Endothelial cell of umbilical vein (primary cell): ENCODE measurements around the gene GRK1. TPM values are rescaled to one million over a fixed set of nuclear protein-coding genes. Genes with fewer than 3 reads are reported as not detected.

ENCODE experiments used
- BruUV-seq: library from RNA; stranded (reverse); fragments of 400-500 nt; replicated peaks from 2 replicates; lab custom pipeline; 2021; lab: Mats Ljungman, UMichigan
- CTCF ChIA-PET: fragments of 300-600, 350-600 bp; sonication (Branson Sonifier 250); formaldehyde crosslinking; loops from one replicate; lab custom pipeline; 2021; ENCODE audit warnings: antibody characterized with exemption, inconsistent platforms; lab: Charles Lee
- POLR2A ChIA-PET: fragments of 300-600, 350-600 bp; sonication (Branson Sonifier 250); formaldehyde crosslinking; loops from one replicate; lab custom pipeline; 2021; ENCODE audit warnings: antibody characterized with exemption, inconsistent platforms; lab: Charles Lee
- DNase-seq: peaks from one replicate; pipeline ENCODE4 v3.0.0-alpha.2; 2011; ENCODE audit warnings: low read depth, low spot score
- FAIRE-seq: peaks from 2 replicates; lab custom pipeline; 2011; peaks lifted over from hg19 to GRCh38; lab: Jason Lieb, UNC
- H2AFZ ChIP-seq: 2 replicates; pipeline ENCODE4 v1.6.0; 2012; ENCODE audit warnings: low read depth, low read length, control low read depth, inconsistent platforms
- H3K27ac ChIP-seq: 2 replicates; pipeline ENCODE4 v1.5.1; 2011; ENCODE audit warnings: low read depth, mild to moderate bottlenecking, control low read depth, low read length, moderate library complexity; ENCODE audit not compliant: insufficient read depth
- H3K27me3 ChIP-seq, 2 experiments: 2 replicates each; pipeline versions ENCODE4 v1.6.0 to v1.6.1; 2011; ENCODE audit warnings: low read length in 2 of 2, mixed read lengths in 1 of 2; ENCODE audit not compliant: control insufficient read depth in 2 of 2, insufficient read depth in 2 of 2
- H3K36me3 ChIP-seq, 2 experiments: 2 replicates in 1 of 2; 3 replicates in 1 of 2; pipeline ENCODE4 v1.5.1; 2011; ENCODE audit warnings: low read length in 2 of 2, mild to moderate bottlenecking in 1 of 2, moderate library complexity in 1 of 2; ENCODE audit not compliant: control insufficient read depth in 2 of 2, insufficient read depth in 2 of 2; ENCODE audit errors: extremely low read depth in 1 of 2
- H3K4me1 ChIP-seq: 3 replicates; pipeline ENCODE4 v1.5.1; 2011; ENCODE audit warnings: mild to moderate bottlenecking, low read length; ENCODE audit not compliant: control insufficient read depth, insufficient read depth; ENCODE audit errors: extremely low read depth
- H3K4me2 ChIP-seq: 2 replicates; pipeline ENCODE4 v1.6.1; 2011; ENCODE audit warnings: low read length, control low read depth, mixed read lengths; ENCODE audit not compliant: insufficient read depth
- H3K4me3 ChIP-seq, 3 experiments: fragments of 200-600 bp in 1 of 3; sonication (generic), shearing (Covaris generic) in 1 of 3; replicated peaks in 1 of 3; 2 replicates each; pipeline ENCODE4 v1.5.1; 2011 to 2016; ENCODE audit warnings: control low read depth in 3 of 3, low read length in 3 of 3, mild to moderate bottlenecking in 2 of 3, inconsistent platforms in 1 of 3, low read depth in 1 of 3, moderate library complexity in 1 of 3; ENCODE audit not compliant: insufficient read depth in 1 of 3
- H3K79me2 ChIP-seq: 2 replicates; pipeline ENCODE4 v1.6.0; 2012; ENCODE audit warnings: low read length, inconsistent platforms; ENCODE audit not compliant: control insufficient read depth, insufficient read depth
- H3K9ac ChIP-seq: replicated peaks from 2 replicates; pipeline ENCODE3; 2011; ENCODE audit warnings: low read length, control low read depth; ENCODE audit not compliant: insufficient read depth; ENCODE audit errors: extremely low read depth
- H3K9me1 ChIP-seq: replicated peaks from 3 replicates; pipeline ENCODE4 v1.6.0; 2011; ENCODE audit warnings: mild to moderate bottlenecking, low read length; ENCODE audit not compliant: control insufficient read depth, insufficient read depth; ENCODE audit errors: extremely low read depth
- H3K9me3 ChIP-seq: replicated peaks from 2 replicates; pipeline ENCODE4 v1.5.1; 2012; ENCODE audit warnings: low read length, inconsistent platforms; ENCODE audit not compliant: control insufficient read depth, insufficient read depth
- H4K20me1 ChIP-seq: replicated peaks from 2 replicates; pipeline ENCODE3; 2011; ENCODE audit warnings: mild to moderate bottlenecking, low read length; ENCODE audit not compliant: control insufficient read depth, insufficient read depth; ENCODE audit errors: extremely low read depth
- EZH2 ChIP-seq: IDR thresholded peaks from 2 replicates; pipeline ENCODE4 v1.6.1; 2012; ENCODE audit warnings: borderline replicate concordance, low read depth, mild to moderate bottlenecking, moderate library complexity, low read length, inconsistent platforms; ENCODE audit not compliant: severe bottlenecking
- FOS ChIP-seq: IDR thresholded peaks from 2 replicates; pipeline ENCODE4 v1.6.1; 2011; ENCODE audit warnings: mild to moderate bottlenecking, low read length, moderate library complexity, borderline replicate concordance; ENCODE audit not compliant: insufficient read depth
- MYC ChIP-seq: IDR thresholded peaks from one replicate; pipeline ENCODE4 v1.6.1; 2011; ENCODE audit warnings: mild to moderate bottlenecking, low read depth, low read length
- POLR2A ChIP-seq: IDR thresholded peaks from 2 replicates; pipeline ENCODE4 v1.6.1; 2012; ENCODE audit warnings: low read depth, mild to moderate bottlenecking, control low read depth, low read length
- dilution Hi-C: fragments of 300-500 bp; cut with MboI; formaldehyde crosslinking; loops from one replicate; pipeline ENCODE4 v1.15.0; 2019; ENCODE audit warnings: low sequenced_read_pairs; ENCODE audit not compliant: extremely low pct_ligation_motif_present
- intact Hi-C: fragments of 100-400 bp; cut with micrococcal nuclease; formaldehyde crosslinking; loops from one replicate; pipeline ENCODE4 v1.10.0; 2022
- polyA plus RNA-seq, 4 experiments: library from polyadenylated mRNA; depleted of rRNA in 3 of 4; stranded (reverse) in 3 of 4; unstranded in 1 of 4; fragments of >200 nt; gene quantifications; 2 replicates each; pipeline versions ENCODE4 v1.2.1 to v1.2.3, GENCODE V29; 2011 to 2012; ENCODE audit warnings: missing spikeins in 1 of 4
- total RNA-seq: library from RNA; stranded (reverse); gene quantifications from 2 replicates; pipeline ENCODE4 v1.2.3, GENCODE V29; 2021
- TF ChIP-seq, protein P1 (sequence below): IDR thresholded peaks from 2 replicates; pipeline ENCODE4 v1.6.1; 2011; ENCODE audit not compliant: insufficient read depth, insufficient read length
- TF ChIP-seq, protein P2 (sequence below), 2 donors: IDR thresholded peaks; 1 replicate in 1 of 2; 2 replicates in 1 of 2; pipeline ENCODE4 v1.5.1; 2011; ENCODE audit warnings: low read length in 2 of 2, mild to moderate bottlenecking in 2 of 2, moderate library complexity in 2 of 2, control low read depth in 1 of 2, inconsistent platforms in 1 of 2, low read depth in 1 of 2; ENCODE audit not compliant: insufficient read depth in 1 of 2; ENCODE audit errors: extremely low read depth in 1 of 2

GRK1 gene
- total and polyA plus RNA-seq, 2 donors (not counting 3 experiments of a cell fraction or from before 2014, with no cell fraction given) = not detected

DNA sequence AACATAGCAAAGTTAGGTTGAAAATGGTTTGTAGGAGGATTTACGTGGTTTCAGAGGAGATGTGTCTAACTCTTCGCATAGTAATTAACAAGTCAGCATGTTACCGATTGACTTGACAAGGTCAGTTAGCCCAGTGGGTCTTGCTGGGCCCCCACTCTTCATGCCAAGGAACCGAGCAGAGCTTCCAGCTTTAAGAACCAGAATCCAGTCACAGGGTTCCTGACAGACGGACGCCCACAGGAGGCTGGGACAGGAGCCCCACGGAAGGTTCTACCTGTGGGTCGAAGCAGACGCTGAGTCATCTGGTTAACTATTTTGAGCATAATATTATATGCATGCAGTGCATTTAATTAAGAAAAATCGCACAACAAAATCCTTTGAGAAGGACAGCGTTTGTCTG, 95.5 kb downstream of the GRK1 start:
- no peak overlapping the region for H3K27ac ChIP-seq
- FAIRE-seq = peak; percentile 12
- no peaks in the 10 kb centered on the region for H3K27me3 ChIP-seq
- peaks cover 18% of the 10 kb centered on the region for H3K4me1 ChIP-seq
- no peaks in the 10 kb centered on the region for H4K20me1 ChIP-seq
- CTCF ChIA-PET = no interaction called here
- H3K4me3 ChIP-seq = no peak overlapping the region
- no TSS peak for BruUV-seq
- intact Hi-C loops = no loop called here
- no peak for DNase-seq
- POLR2A ChIA-PET = no interaction called here
- H3K9me3 ChIP-seq = no peaks in the 10 kb centered on the region
- TF ChIP-seq FOS = no peak
- no peak overlapping the region for H3K4me2 ChIP-seq
- H3K79me2 ChIP-seq = peaks cover 29% of the 10 kb centered on the region
- H3K9me1 ChIP-seq = no peaks in the 10 kb centered on the region
- dilution Hi-C loops = no loop called here
- H3K9ac ChIP-seq = no peak overlapping the region
- no peak overlapping the region for H2AFZ ChIP-seq
- H3K36me3 ChIP-seq = peaks cover 10 to 15% of the 10 kb centered on the region in 2 experiments

DNA sequence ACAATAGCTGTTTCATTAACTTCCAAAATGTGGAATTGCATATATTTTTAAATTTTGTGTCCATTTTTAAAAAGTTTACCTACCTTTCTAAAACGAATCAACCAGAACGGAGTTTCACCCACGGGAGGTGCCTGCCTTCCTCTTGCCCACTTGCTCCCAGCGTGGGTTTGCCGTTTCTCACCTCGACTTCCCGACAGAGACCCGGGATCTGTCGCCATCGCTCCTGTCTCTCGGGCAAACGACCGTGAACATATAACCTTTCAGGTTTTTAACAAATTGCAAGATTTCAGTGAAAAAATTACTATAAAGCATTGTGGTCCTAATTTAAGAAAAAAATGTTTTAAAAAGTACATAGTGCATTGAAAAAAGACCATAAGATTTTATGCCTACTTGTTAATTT, 96.2 kb downstream of the GRK1 start:
- Histone ChIP-seq H4K20me1 (no peaks in the 10 kb centered on the region), H3K79me2 (peaks cover 29% of the 10 kb centered on the region), H3K9me3 (no peaks in the 10 kb centered on the region), H2AFZ (no peak overlapping the region), H3K4me2 (no peak overlapping the region), H3K27ac (no peak overlapping the region), H3K27me3 (no peaks in the 10 kb centered on the region), H3K9ac (no peak overlapping the region), H3K36me3 (peaks cover 13 to 17% of the 10 kb centered on the region in 2 experiments), H3K4me1 (peaks cover 18% of the 10 kb centered on the region), H3K9me1 (no peaks in the 10 kb centered on the region), H3K4me3 (no peak overlapping the region)
- dilution Hi-C loops (no loop called here), intact Hi-C loops (no loop called here)
- TF ChIP-seq, protein P1, sequence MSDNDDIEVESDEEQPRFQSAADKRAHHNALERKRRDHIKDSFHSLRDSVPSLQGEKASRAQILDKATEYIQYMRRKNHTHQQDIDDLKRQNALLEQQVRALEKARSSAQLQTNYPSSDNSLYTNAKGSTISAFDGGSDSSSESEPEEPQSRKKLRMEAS = no peak
- no peak for TF ChIP-seq EZH2
- no peak for TF ChIP-seq MYC
- TF ChIP-seq FOS = no peak
- no peak for TF ChIP-seq POLR2A
- TF ChIP-seq, protein P2, sequence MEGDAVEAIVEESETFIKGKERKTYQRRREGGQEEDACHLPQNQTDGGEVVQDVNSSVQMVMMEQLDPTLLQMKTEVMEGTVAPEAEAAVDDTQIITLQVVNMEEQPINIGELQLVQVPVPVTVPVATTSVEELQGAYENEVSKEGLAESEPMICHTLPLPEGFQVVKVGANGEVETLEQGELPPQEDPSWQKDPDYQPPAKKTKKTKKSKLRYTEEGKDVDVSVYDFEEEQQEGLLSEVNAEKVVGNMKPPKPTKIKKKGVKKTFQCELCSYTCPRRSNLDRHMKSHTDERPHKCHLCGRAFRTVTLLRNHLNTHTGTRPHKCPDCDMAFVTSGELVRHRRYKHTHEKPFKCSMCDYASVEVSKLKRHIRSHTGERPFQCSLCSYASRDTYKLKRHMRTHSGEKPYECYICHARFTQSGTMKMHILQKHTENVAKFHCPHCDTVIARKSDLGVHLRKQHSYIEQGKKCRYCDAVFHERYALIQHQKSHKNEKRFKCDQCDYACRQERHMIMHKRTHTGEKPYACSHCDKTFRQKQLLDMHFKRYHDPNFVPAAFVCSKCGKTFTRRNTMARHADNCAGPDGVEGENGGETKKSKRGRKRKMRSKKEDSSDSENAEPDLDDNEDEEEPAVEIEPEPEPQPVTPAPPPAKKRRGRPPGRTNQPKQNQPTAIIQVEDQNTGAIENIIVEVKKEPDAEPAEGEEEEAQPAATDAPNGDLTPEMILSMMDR (IDR thresholded peaks at IDR 0.05; ENCODE audit: extremely low read depth in 1 of 2, insufficient read depth in 1 of 2, low read depth in 1 of 2, low read length in 2 of 2) = no peak
- POLR2A ChIA-PET = no interaction called here
- CTCF ChIA-PET = no interaction called here
- no peak for FAIRE-seq
- no peak for DNase-seq
- BruUV-seq = no TSS peak
